ENCODE results near the gene CUL4B. TPM values are rescaled to one million over a fixed set of nuclear protein-coding genes. Genes with fewer than 3 reads are reported as not detected.

The CUL4B gene
- total RNA-seq, 1 experiment from 2014 or later: 38.9 TPM

DNA sequence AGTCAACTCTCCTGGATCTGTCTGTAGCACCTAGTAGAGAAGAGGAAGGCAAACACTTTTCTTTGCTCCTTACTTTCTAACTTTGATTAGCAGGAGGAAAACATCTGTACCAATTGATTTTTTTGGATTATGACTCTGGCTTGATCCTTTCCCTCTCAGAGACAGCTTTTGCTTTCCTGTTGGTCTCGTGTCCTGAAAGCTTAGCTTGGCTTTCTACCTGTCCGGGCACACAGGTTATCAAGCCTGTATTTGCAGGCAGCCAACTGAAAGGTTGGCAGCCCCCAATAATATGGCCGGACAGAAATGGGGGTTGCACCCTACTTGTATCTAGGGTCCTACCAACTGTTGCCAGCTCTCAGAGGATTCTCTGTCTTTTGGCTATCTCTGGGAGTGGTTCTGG lies 48.5 kb downstream of the CUL4B start (continued):
- TF ChIP-seq, protein P1, sequence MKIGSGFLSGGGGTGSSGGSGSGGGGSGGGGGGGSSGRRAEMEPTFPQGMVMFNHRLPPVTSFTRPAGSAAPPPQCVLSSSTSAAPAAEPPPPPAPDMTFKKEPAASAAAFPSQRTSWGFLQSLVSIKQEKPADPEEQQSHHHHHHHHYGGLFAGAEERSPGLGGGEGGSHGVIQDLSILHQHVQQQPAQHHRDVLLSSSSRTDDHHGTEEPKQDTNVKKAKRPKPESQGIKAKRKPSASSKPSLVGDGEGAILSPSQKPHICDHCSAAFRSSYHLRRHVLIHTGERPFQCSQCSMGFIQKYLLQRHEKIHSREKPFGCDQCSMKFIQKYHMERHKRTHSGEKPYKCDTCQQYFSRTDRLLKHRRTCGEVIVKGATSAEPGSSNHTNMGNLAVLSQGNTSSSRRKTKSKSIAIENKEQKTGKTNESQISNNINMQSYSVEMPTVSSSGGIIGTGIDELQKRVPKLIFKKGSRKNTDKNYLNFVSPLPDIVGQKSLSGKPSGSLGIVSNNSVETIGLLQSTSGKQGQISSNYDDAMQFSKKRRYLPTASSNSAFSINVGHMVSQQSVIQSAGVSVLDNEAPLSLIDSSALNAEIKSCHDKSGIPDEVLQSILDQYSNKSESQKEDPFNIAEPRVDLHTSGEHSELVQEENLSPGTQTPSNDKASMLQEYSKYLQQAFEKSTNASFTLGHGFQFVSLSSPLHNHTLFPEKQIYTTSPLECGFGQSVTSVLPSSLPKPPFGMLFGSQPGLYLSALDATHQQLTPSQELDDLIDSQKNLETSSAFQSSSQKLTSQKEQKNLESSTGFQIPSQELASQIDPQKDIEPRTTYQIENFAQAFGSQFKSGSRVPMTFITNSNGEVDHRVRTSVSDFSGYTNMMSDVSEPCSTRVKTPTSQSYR (CRISPR knock-in tag; IDR thresholded peaks at IDR 0.05): no peak

DNA sequence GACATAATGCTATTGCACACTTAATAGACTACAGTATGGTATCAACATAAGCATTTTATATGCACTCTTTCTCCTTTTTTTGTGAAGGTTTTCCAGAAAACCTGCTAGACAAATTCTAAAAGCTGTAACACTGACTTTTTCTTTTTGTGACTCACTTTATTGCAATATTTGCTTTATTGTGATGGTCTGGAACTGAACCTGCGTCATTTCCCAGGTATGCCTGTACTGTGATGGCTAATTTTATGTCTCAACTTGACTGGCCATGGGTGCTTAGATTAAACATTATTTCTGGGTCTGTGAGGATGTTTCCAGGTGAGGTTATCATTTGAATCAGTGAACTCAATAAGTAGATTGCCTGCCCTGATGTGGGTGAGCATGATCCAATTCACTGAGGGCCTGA lies 56.2 kb downstream of the CUL4B start:
- Mint-ChIP-seq H3K4me1 (no peaks in the 10 kb centered on the region), H3K27ac (no peak overlapping the region), H3K36me3 (no peaks in the 10 kb centered on the region), H3K9me3 (no peaks in the 10 kb centered on the region), H3K27me3 (ENCODE audit: low read depth) (no peaks in the 10 kb centered on the region; the same call in 1 of the 2 replicates), H3K4me3 (no peak overlapping the region)
- TF ChIP-seq, protein P2, sequence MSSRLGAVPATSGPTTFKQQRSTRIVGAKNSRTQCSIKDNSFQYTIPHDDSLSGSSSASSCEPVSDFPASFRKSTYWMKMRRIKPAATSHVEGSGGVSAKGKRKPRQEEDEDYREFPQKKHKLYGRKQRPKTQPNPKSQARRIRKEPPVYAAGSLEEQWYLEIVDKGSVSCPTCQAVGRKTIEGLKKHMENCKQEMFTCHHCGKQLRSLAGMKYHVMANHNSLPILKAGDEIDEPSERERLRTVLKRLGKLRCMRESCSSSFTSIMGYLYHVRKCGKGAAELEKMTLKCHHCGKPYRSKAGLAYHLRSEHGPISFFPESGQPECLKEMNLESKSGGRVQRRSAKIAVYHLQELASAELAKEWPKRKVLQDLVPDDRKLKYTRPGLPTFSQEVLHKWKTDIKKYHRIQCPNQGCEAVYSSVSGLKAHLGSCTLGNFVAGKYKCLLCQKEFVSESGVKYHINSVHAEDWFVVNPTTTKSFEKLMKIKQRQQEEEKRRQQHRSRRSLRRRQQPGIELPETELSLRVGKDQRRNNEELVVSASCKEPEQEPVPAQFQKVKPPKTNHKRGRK (CRISPR knock-in tag; IDR thresholded peaks at IDR 0.05; ENCODE audit: borderline replicate concordance): no peak
- TF ChIP-seq TEAD1 (CRISPR knock-in tag; IDR thresholded peaks at IDR 0.05) (no peak), ZNF263 (CRISPR knock-in tag; IDR thresholded peaks at IDR 0.05; ENCODE audit: low read depth) (no peak), MYBL2 (CRISPR knock-in tag; IDR thresholded peaks at IDR 0.05) (no peak), ZNF317 (CRISPR knock-in tag; IDR thresholded peaks at IDR 0.05; ENCODE audit: borderline replicate concordance, low read depth) (no peak), OVOL2 (CRISPR knock-in tag; IDR thresholded peaks at IDR 0.05; ENCODE audit: borderline replicate concordance) (no peak), FOXJ3 (CRISPR knock-in tag; IDR thresholded peaks at IDR 0.05; ENCODE audit: borderline replicate concordance) (no peak), GRHL2 (CRISPR knock-in tag; IDR thresholded peaks at IDR 0.05; ENCODE audit: insufficient replicate concordance, severe bottlenecking) (no peak), ZNF232 (CRISPR knock-in tag; IDR thresholded peaks at IDR 0.05) (no peak), HMGA2 (CRISPR knock-in tag; IDR thresholded peaks at IDR 0.05) (no peak), TCF7 (CRISPR knock-in tag; IDR thresholded peaks at IDR 0.05; ENCODE audit: low read depth) (no peak), ZNF138 (CRISPR knock-in tag; conservative IDR thresholded peaks at IDR 0.05) (no peak), KAT7 (CRISPR knock-in tag; IDR thresholded peaks at IDR 0.05; ENCODE audit: borderline replicate concordance) (no peak), RELA (CRISPR knock-in tag; IDR thresholded peaks at IDR 0.05; ENCODE audit: borderline replicate concordance) (no peak), NR1H2 (CRISPR knock-in tag; IDR thresholded peaks at IDR 0.05) (no peak)
- TF ChIP-seq, protein P3, sequence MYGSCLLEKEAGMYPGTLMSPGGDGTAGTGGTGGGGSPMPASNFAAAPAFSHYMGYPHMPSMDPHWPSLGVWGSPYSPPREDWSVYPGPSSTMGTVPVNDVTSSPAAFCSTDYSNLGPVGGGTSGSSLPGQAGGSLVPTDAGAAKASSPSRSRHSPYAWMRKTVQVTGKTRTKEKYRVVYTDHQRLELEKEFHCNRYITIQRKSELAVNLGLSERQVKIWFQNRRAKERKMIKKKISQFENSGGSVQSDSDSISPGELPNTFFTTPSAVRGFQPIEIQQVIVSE (CRISPR knock-in tag; IDR thresholded peaks at IDR 0.05; ENCODE audit: borderline replicate concordance): no peak
- TF ChIP-seq, protein P4, sequence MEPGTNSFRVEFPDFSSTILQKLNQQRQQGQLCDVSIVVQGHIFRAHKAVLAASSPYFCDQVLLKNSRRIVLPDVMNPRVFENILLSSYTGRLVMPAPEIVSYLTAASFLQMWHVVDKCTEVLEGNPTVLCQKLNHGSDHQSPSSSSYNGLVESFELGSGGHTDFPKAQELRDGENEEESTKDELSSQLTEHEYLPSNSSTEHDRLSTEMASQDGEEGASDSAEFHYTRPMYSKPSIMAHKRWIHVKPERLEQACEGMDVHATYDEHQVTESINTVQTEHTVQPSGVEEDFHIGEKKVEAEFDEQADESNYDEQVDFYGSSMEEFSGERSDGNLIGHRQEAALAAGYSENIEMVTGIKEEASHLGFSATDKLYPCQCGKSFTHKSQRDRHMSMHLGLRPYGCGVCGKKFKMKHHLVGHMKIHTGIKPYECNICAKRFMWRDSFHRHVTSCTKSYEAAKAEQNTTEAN (CRISPR knock-in tag; IDR thresholded peaks at IDR 0.05): no peak
- TF ChIP-seq, protein P5, sequence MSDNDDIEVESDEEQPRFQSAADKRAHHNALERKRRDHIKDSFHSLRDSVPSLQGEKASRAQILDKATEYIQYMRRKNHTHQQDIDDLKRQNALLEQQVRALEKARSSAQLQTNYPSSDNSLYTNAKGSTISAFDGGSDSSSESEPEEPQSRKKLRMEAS (CRISPR knock-in tag; IDR thresholded peaks at IDR 0.05): no peak
- TF ChIP-seq, protein P6, sequence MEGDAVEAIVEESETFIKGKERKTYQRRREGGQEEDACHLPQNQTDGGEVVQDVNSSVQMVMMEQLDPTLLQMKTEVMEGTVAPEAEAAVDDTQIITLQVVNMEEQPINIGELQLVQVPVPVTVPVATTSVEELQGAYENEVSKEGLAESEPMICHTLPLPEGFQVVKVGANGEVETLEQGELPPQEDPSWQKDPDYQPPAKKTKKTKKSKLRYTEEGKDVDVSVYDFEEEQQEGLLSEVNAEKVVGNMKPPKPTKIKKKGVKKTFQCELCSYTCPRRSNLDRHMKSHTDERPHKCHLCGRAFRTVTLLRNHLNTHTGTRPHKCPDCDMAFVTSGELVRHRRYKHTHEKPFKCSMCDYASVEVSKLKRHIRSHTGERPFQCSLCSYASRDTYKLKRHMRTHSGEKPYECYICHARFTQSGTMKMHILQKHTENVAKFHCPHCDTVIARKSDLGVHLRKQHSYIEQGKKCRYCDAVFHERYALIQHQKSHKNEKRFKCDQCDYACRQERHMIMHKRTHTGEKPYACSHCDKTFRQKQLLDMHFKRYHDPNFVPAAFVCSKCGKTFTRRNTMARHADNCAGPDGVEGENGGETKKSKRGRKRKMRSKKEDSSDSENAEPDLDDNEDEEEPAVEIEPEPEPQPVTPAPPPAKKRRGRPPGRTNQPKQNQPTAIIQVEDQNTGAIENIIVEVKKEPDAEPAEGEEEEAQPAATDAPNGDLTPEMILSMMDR (IDR thresholded peaks at IDR 0.05): no peak
- TF ChIP-seq, protein P7, sequence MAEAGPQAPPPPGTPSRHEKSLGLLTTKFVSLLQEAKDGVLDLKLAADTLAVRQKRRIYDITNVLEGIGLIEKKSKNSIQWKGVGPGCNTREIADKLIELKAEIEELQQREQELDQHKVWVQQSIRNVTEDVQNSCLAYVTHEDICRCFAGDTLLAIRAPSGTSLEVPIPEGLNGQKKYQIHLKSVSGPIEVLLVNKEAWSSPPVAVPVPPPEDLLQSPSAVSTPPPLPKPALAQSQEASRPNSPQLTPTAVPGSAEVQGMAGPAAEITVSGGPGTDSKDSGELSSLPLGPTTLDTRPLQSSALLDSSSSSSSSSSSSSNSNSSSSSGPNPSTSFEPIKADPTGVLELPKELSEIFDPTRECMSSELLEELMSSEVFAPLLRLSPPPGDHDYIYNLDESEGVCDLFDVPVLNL (CRISPR knock-in tag; IDR thresholded peaks at IDR 0.05; ENCODE audit: borderline replicate concordance, low read depth): no peak
- DNase-seq (ENCODE audit: low spot score) (no peak), ATAC-seq (no peak)
- POLR2A ChIA-PET: no interaction called here
- CTCF ChIA-PET: no interaction called here
